NCI-H146 (cell line): ENCODE results near the gene WIPF1.
A peak's percentile ranks its signal among the peaks of the same experiment; 100 is the strongest.

Experiments
- DNase-seq: peaks from one replicate; lab custom pipeline; 2025; lab: John Stamatoyannopoulos, UW

The WIPF1 gene

GRCh38 chr2:174618179-174618578 lies 20.6 kb upstream of the WIPF1 start:
- no peak for DNase-seq

- no peak for DNase-seq
These were observed 20.1 kb upstream of the WIPF1 start for GRCh38 chr2:174617718-174618117.

GRCh38 chr2:174617120-174617519 lies 19.5 kb upstream of the WIPF1 start:
- DNase-seq: no peak

GRCh38 chr2:174615871-174616436 lies 18.4 kb upstream of the WIPF1 start:
- no peak for DNase-seq

- DNase-seq: no peak
These were observed 16.7 kb upstream of the WIPF1 start for GRCh38 chr2:174614261-174614660.

- no peak for DNase-seq
These were observed 15.9 kb upstream of the WIPF1 start for GRCh38 chr2:174613531-174613930.

GRCh38 chr2:174612970-174613369 lies 15.4 kb upstream of the WIPF1 start:
- DNase-seq: no peak

GRCh38 chr2:174611854-174612253 lies 14.2 kb upstream of the WIPF1 start:
- DNase-seq: no peak

- no peak for DNase-seq
These were observed 13.4 kb upstream of the WIPF1 start for GRCh38 chr2:174611006-174611405.

GRCh38 chr2:174610243-174610995 lies 12.8 kb upstream of the WIPF1 start:
- no peak for DNase-seq

- no peak for DNase-seq
These were observed 11.7 kb upstream of the WIPF1 start for GRCh38 chr2:174609261-174609660.

- no peak for DNase-seq
These were observed 11.2 kb upstream of the WIPF1 start for GRCh38 chr2:174608866-174609214.

- no peak for DNase-seq
These were observed 10.6 kb upstream of the WIPF1 start for GRCh38 chr2:174607989-174608865.

GRCh38 chr2:174607584-174607983 lies 10.0 kb upstream of the WIPF1 start:
- DNase-seq: no peak

GRCh38 chr2:174606336-174606735 lies 8.7 kb upstream of the WIPF1 start:
- no peak for DNase-seq

- DNase-seq: no peak
These were observed 8.1 kb upstream of the WIPF1 start for GRCh38 chr2:174605687-174606086.

GRCh38 chr2:174603280-174603679 lies 5.7 kb upstream of the WIPF1 start:
- peak; percentile 19 for DNase-seq

- no peak for DNase-seq
These were observed 5.1 kb upstream of the WIPF1 start for GRCh38 chr2:174602745-174603144.

GRCh38 chr2:174600349-174600748 lies 2.7 kb upstream of the WIPF1 start:
- DNase-seq: no peak

GRCh38 chr2:174599310-174599921 lies 1.8 kb upstream of the WIPF1 start:
- DNase-seq: no peak

GRCh38 chr2:174597009-174597344 lies 627 bp downstream of the WIPF1 start:
- no peak for DNase-seq

GRCh38 chr2:174595891-174596397 lies 1.7 kb downstream of the WIPF1 start:
- no peak for DNase-seq
